Thymus (tissue), 11 donors: ENCODE results near the gene SIM2. TPM values are rescaled to one million over a fixed set of nuclear protein-coding genes. Genes with fewer than 3 reads are reported as not detected.

Source experiments
- DNase-seq, 9 donors: peaks; one replicate each; pipeline ENCODE4 v3.0.0-alpha.2; 2013; ENCODE audit warnings: low spot score in 9 of 9, low read depth in 6 of 9, missing footprints in 1 of 9
- H3K27ac ChIP-seq, 2 donors: one replicate each; pipeline ENCODE4 v1.5.1; 2013; ENCODE audit warnings: control low read depth in 1 of 2, low read depth in 1 of 2, low read length in 1 of 2, mild to moderate bottlenecking in 1 of 2, moderate library complexity in 1 of 2
- H3K27me3 ChIP-seq, 2 donors: one replicate each; pipeline ENCODE4 v1.5.1; 2013; ENCODE audit warnings: low read length in 1 of 2; ENCODE audit not compliant: control insufficient read depth in 2 of 2, insufficient read depth in 1 of 2
- H3K36me3 ChIP-seq, 2 donors: one replicate each; pipeline ENCODE4 v1.5.1; 2013; ENCODE audit warnings: low read length in 1 of 2, mild to moderate bottlenecking in 1 of 2, moderate library complexity in 1 of 2; ENCODE audit not compliant: control insufficient read depth in 2 of 2, insufficient read depth in 2 of 2
- H3K4me1 ChIP-seq, 2 donors: one replicate each; pipeline ENCODE4 v1.5.1; 2013; ENCODE audit warnings: low read length in 2 of 2; ENCODE audit not compliant: control insufficient read depth in 2 of 2, insufficient read depth in 2 of 2
- H3K4me3 ChIP-seq, 2 donors: one replicate each; pipeline ENCODE4 v1.5.1; 2013; ENCODE audit warnings: low read length in 2 of 2, control low read depth in 1 of 2, mild to moderate bottlenecking in 1 of 2
- H3K9me3 ChIP-seq, 2 donors: one replicate each; pipeline ENCODE4 v1.5.1; 2013; ENCODE audit warnings: low read length in 1 of 2, mild to moderate bottlenecking in 1 of 2; ENCODE audit not compliant: control insufficient read depth in 2 of 2, insufficient read depth in 1 of 2
- WGBS: extraction: QIAGEN DNeasy Blood & Tissue Kit; methylation state at CpG from one replicate; pipeline ENCODE4 v1.1.7; 2013; 5-methylcytosine and 5-hydroxymethylcytosine counted together
- polyA plus RNA-seq: library from polyadenylated mRNA; stranded (reverse); fragments of 200-250 nt; gene quantifications from one replicate; pipeline ENCODE4 v1.2.3, GENCODE V29; 2013
- total RNA-seq: library from RNA; stranded (reverse); fragments of 120-200 nt; gene quantifications from one replicate; pipeline ENCODE4 v1.2.4, GENCODE V29; 2013
- donor health status: healthy.

SIM2 gene
- total and polyA plus RNA-seq, 2 donors = 0.07 TPM; not detected in 1

GRCh38 chr21:36692114-36692834, 6.6 kb upstream of the SIM2 start:
- no peaks in the 10 kb centered on the region for H3K4me1 ChIP-seq
- peaks cover 78 to 97% of the 10 kb centered on the region in 2 donors for H3K27me3 ChIP-seq
- H3K36me3 ChIP-seq = no peaks in the 10 kb centered on the region
- H3K27ac ChIP-seq = no peak overlapping the region
- 15% methylated on average over 34 of the region's 34 CpGs for WGBS
- DNase-seq = no peak
- no peak overlapping the region for H3K4me3 ChIP-seq
- H3K9me3 ChIP-seq = peaks cover 0 to 3% of the 10 kb centered on the region in 2 donors

DNA sequence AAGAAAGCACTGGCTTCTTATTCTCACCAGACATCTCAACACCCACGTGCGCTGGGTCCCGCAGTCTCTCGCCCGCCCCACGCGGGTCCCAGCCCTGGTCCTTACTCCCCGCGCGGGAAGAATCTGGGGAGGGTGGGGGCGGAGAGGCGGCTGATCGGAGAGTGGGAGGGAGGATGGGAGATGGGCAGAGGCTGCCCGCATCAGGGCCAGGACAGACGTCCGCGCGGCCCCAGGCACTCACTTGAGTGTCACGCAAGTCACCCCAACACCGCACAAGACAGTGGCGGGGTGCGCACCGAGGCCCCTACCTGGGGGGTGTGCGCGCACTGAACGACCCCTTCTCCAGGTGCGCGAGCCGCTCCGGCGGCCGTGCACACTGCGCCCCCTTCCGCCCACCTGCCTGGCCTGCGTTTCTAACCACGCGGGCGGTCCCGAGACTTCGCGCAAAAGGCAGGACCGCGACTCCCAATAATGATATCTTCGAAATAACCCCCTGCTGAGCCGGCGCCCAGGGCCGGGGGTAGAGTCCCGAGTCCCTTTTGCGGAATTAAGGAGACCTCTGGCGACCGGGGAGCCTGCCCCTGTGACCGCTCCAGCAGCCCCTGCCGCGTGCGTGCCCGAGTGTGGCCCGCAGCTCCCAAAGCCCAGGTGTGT, 6.0 kb upstream of the SIM2 start:
- no peak for DNase-seq

GRCh38 chr21:36693489-36694030, 5.4 kb upstream of the SIM2 start:
- Histone ChIP-seq H3K36me3 (no peaks in the 10 kb centered on the region), H3K9me3 (peaks cover 2 to 3% of the 10 kb centered on the region in 2 donors), H3K27ac (no peak overlapping the region), H3K4me1 (no peaks in the 10 kb centered on the region), H3K4me3 (no peak overlapping the region), H3K27me3 (peaks cover 91 to 98% of the 10 kb centered on the region in 2 donors)
- no peak for DNase-seq
- 13% methylated on average over 40 of the region's 40 CpGs for WGBS

More for the DNA sequence above, 6.0 kb upstream of the SIM2 start:
- 7% methylated on average over 57 of the region's 57 CpGs for WGBS
- Histone ChIP-seq H3K27me3 (peaks cover 85 to 97% of the 10 kb centered on the region in 2 donors), H3K4me1 (no peaks in the 10 kb centered on the region), H3K4me3 (no peak overlapping the region), H3K36me3 (no peaks in the 10 kb centered on the region), H3K27ac (no peak overlapping the region), H3K9me3 (peaks cover 2 to 3% of the 10 kb centered on the region in 2 donors)

GRCh38 chr21:36694031-36694515, 4.8 kb upstream of the SIM2 start:
- H3K27ac ChIP-seq = no peak overlapping the region
- no peaks in the 10 kb centered on the region for H3K4me1 ChIP-seq
- peaks cover 95 to 100% of the 10 kb centered on the region in 2 donors for H3K27me3 ChIP-seq
- no peak for DNase-seq
- peaks cover 2 to 3% of the 10 kb centered on the region in 2 donors for H3K9me3 ChIP-seq
- 12% methylated on average over 14 of the region's 14 CpGs for WGBS
- no peak overlapping the region for H3K4me3 ChIP-seq
- no peaks in the 10 kb centered on the region for H3K36me3 ChIP-seq

GRCh38 chr21:36694593-36695282, 4.2 kb upstream of the SIM2 start:
- H3K9me3 ChIP-seq = peaks cover 2 to 3% of the 10 kb centered on the region in 2 donors
- H3K4me3 ChIP-seq = no peak overlapping the region
- H3K4me1 ChIP-seq = no peaks in the 10 kb centered on the region
- 11% methylated on average over 19 of the region's 19 CpGs for WGBS
- no peak for DNase-seq
- H3K27me3 ChIP-seq = peaks cover 97 to 100% of the 10 kb centered on the region in 2 donors
- no peak overlapping the region for H3K27ac ChIP-seq
- no peaks in the 10 kb centered on the region for H3K36me3 ChIP-seq

DNA sequence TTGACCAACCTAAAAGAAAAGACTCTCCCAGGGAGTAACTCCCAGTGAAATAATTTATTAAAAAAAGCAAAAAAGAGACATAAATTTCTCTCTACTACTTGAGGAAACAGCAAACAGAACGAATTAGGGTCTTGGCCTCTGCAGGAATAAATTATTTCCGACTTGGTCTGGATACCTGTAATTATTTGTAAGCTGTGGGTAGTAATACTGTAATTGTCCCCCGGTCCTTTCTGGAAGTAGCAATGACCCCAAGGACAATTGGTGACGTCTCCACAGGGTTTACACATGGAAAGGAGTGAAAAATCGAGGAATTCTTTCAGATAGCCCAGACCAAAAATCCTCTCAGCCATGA, 3.7 kb upstream of the SIM2 start:
- Histone ChIP-seq H3K9me3 (peaks cover 2 to 3% of the 10 kb centered on the region in 2 donors), H3K27ac (no peak overlapping the region), H3K4me1 (no peaks in the 10 kb centered on the region), H3K27me3 (peaks cover 97 to 100% of the 10 kb centered on the region in 2 donors), H3K4me3 (no peak overlapping the region), H3K36me3 (no peaks in the 10 kb centered on the region)
- WGBS = 6% methylated on average over 5 of the region's 5 CpGs
- DNase-seq = no peak

DNA sequence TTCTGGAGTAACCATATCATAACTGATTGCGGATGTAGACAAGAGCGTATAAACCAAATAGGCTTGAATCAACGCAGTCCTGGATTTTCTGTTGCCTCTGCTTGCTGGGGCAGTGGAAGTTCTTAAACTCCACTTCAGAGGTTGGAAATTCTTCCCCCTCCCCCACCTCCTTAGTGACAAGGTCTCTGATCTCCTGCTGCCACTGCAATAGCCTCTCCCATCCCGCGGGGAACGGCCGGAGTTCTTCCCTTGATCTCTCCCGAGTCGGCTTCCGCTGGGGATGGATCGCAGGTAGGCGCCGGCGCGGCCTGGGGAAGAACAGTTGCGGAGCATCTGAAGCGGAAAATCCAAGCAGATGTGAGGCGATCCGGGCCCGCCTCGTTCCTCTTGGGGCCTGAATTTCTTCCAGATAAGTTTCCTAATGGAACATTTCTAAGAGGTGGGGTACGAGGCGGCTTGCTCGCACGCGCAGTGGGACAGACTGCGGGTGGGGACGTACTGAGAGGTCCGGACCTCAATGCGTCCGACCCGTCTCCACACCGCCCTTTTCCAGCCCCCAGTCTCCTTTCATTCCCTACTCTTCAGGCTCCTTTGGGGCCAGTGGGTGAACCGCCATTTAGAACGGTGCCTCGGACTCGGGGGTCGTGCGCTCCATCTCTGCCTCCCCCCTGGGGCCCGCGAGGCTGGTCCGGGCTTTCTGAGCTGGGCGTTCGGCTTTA, 3.1 kb upstream of the SIM2 start:
- peaks cover 2 to 3% of the 10 kb centered on the region in 2 donors for H3K9me3 ChIP-seq
- no peak overlapping the region for H3K4me3 ChIP-seq
- H3K27ac ChIP-seq = no peak overlapping the region
- WGBS = 12% methylated on average over 44 of the region's 44 CpGs
- H3K27me3 ChIP-seq = peaks cover 97 to 100% of the 10 kb centered on the region in 2 donors
- no peaks in the 10 kb centered on the region for H3K36me3 ChIP-seq
- no peak for DNase-seq
- peaks cover 3 to 4% of the 10 kb centered on the region in 2 donors for H3K4me1 ChIP-seq

GRCh38 chr21:36696390-36697059, 2.4 kb upstream of the SIM2 start:
- Histone ChIP-seq H3K9me3 (peaks cover 2 to 3% of the 10 kb centered on the region in 2 donors), H3K27ac (no peak overlapping the region), H3K4me1 (peaks cover 6% of the 10 kb centered on the region in 2 donors), H3K36me3 (no peaks in the 10 kb centered on the region), H3K27me3 (peaks cover 97 to 100% of the 10 kb centered on the region in 2 donors), H3K4me3 (no peak overlapping the region)
- no peak for DNase-seq
- WGBS = 10% methylated on average over 39 of the region's 39 CpGs
